Sigmoid colon (tissue), 7 donors: ENCODE measurements around the gene HDGFL2. TPM values are rescaled to one million over a fixed set of nuclear protein-coding genes. Genes with fewer than 3 reads are reported as not detected.

Experiments used
- DNase-seq: peaks from one replicate; pipeline ENCODE4 v3.0.0-alpha.2; 2019
- H3K27ac ChIP-seq, 4 donors: fragments of 200-600 bp; sonication (generic); one replicate each; pipeline ENCODE4 v1.5.1; 2016 to 2019; ENCODE audit warnings: mild to moderate bottlenecking in 1 of 4
- H3K27me3 ChIP-seq, 3 donors: fragments of 200-600 bp; sonication (generic); one replicate each; pipeline ENCODE4 v1.5.1; 2019; ENCODE audit warnings: mild to moderate bottlenecking in 1 of 3
- H3K36me3 ChIP-seq, 4 donors: fragments of 200-600 bp; sonication (generic); one replicate each; pipeline ENCODE4 v1.5.1; 2016 to 2019
- H3K4me1 ChIP-seq, 4 donors: fragments of 200-600 bp; sonication (generic); one replicate each; pipeline ENCODE4 v1.5.1; 2017 to 2019
- H3K4me3 ChIP-seq, 4 donors: fragments of 200-600 bp; sonication (generic); one replicate each; pipeline ENCODE4 v1.5.1; 2017 to 2019; ENCODE audit warnings: mild to moderate bottlenecking in 2 of 4, moderate library complexity in 1 of 4
- H3K9me3 ChIP-seq, 4 donors: fragments of 200-600 bp in 3 of 4; sonication (generic) in 3 of 4; one replicate each; pipeline versions ENCODE4 v1.5.1 to v1.6.1; 2013 to 2019
- CTCF ChIP-seq, 4 experiments: fragments of 450-650 bp in 3 of 4; fragments of 200-600 bp in 1 of 4; IDR thresholded peaks; one replicate each; pipeline ENCODE4 v1.5.1; 2016 to 2019; ENCODE audit warnings: antibody characterized with exemption in 4 of 4, mild to moderate bottlenecking in 3 of 4, moderate library complexity in 2 of 4
- EP300 ChIP-seq, 4 donors: sonication (generic); formaldehyde crosslinking; IDR thresholded peaks; one replicate each; pipeline ENCODE4 v1.6.1; 2017; ENCODE audit warnings: antibody characterized with exemption in 4 of 4
- POLR2A ChIP-seq, 2 donors: fragments of 450-650 bp; IDR thresholded peaks; one replicate each; pipeline ENCODE4 v1.6.1; 2016; ENCODE audit warnings: antibody characterized with exemption in 2 of 2, mild to moderate bottlenecking in 2 of 2, moderate library complexity in 2 of 2
- POLR2AphosphoS5 ChIP-seq, 4 donors: sonication (generic); formaldehyde crosslinking; IDR thresholded peaks; one replicate each; pipeline ENCODE4 v1.6.1; 2017; ENCODE audit warnings: antibody characterized with exemption in 4 of 4
- WGBS, 2 donors: extraction: QIAGEN DNeasy Blood & Tissue Kit; methylation state at CpG; one replicate each; pipeline ENCODE4 v1.1.7; 2013; 5-methylcytosine and 5-hydroxymethylcytosine counted together
- intact Hi-C: fragments of 100-400 bp; cut with DNase I; formaldehyde crosslinking; loops from one replicate; pipeline ENCODE4 v1.15.1; 2023
- polyA plus RNA-seq, 3 donors: library from polyadenylated mRNA; stranded (reverse); fragments of 200-250 nt; gene quantifications; one replicate each; pipeline ENCODE4 v1.2.3, GENCODE V29; 2013
- total RNA-seq, 4 donors: library from RNA; depleted of rRNA; stranded (reverse); fragments of >200 nt; gene quantifications; one replicate each; pipeline ENCODE4 v1.1.0, GENCODE V29; 2016
- donor health status: healthy with polysubstance abuse.
- donor health status: Bipolar disorder and iron deficiency.
- donor health status: healthy.

HDGFL2 gene
- 10 to 100 TPM; 31.0 to 45.5 (median 40.4) TPM for total RNA-seq
- 10 to 100 TPM; 19.8 to 78.2 (median 22.2) TPM for polyA plus RNA-seq

GRCh38 chr19:4472174-4472974, at the start of gene HDGFL2:
Gene HDGFL2, plus strand, starts transcription at chr19:4472297. Its CDS starts 54 bp downstream, at chr19:4472351.
- WGBS, 2 donors: 1% methylated on average over 71 of the region's 71 CpGs
- H3K9me3 ChIP-seq: no peaks in the 10 kb centered on the region
- H3K4me3 ChIP-seq: peak within 1 kb of the TSS; percentile 88 to 100 (median 96)
- H3K36me3 ChIP-seq: peaks cover 6 to 24% (median 12%) of the 10 kb centered on the region in 4 donors
- no peak for DNase-seq
- H3K4me1 ChIP-seq: peaks cover 0 to 33% (median 27%) of the 10 kb centered on the region in 4 donors
- no peaks in the 10 kb centered on the region for H3K27me3 ChIP-seq
- peak within 1 kb of the TSS; percentile 86 to 95 (median 88) for H3K27ac ChIP-seq
- TF ChIP-seq CTCF (IDR thresholded peaks at IDR 0.05) (no peak), POLR2AphosphoS5 (IDR thresholded peaks at IDR 0.05) (peak in 2 of 4 donors; percentile 12 to 47)
- intact Hi-C loops: loop anchor here (5.0 kb wide), 1 partner anchor 505 kb away; no protein-coding TSS in a partner anchor

DNA sequence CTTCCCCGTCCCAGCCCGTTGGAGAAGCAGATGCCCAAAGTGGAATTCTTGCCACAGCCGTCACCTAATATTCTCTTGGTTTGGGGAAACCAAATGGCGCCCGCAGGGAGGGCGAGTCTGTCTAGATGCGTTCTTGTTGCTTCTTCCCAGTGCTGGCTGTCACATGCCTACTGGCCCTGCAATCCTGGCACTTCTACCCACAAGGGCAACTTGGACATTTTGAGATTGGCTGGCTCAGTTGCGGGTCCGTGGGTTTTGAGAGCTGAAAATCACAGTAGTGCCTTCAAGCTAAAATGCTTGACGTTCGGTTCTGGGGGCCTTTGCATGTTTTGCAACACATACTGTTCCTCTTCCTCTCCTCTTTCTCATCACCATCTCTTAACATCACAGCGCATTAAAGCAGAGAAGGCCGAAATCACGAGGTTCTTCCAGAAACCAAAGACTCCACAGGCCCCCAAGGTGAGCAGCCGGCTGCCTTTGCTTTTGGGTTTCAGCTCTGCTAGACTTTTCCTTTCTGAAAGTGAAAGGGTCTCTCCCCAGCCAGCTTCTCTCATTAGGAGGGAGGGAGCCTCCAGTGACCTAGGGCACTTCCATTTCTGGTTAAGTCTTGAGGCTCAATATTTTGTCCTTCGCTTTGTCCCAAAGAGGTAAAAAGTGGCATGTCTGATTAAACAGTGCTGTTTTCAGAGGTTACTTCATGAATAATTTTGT, 48.5 kb upstream of the HDGFL2 start:
- Histone ChIP-seq H3K27me3 (no peaks in the 10 kb centered on the region), H3K36me3 (peaks cover 0 to 11% (median 0%) of the 10 kb centered on the region in 4 donors), H3K9me3 (no peaks in the 10 kb centered on the region), H3K27ac (no peak overlapping the region), H3K4me1 (no peaks in the 10 kb centered on the region), H3K4me3 (no peak overlapping the region)
- no peak for TF ChIP-seq POLR2A (IDR thresholded peaks at IDR 0.05)
- no peak for TF ChIP-seq CTCF (IDR thresholded peaks at IDR 0.05)
- no peak for TF ChIP-seq EP300 (IDR thresholded peaks at IDR 0.05)
- TF ChIP-seq POLR2AphosphoS5 (IDR thresholded peaks at IDR 0.05): no peak
- WGBS, 2 donors: 87 to 93% methylated on average over 16 of the region's 16 CpGs
- intact Hi-C loops: no loop called here
- no peak for DNase-seq

- Histone ChIP-seq H3K27me3 (no peaks in the 10 kb centered on the region), H3K27ac (no peak overlapping the region), H3K4me1 (no peaks in the 10 kb centered on the region), H3K9me3 (no peaks in the 10 kb centered on the region), H3K4me3 (no peak overlapping the region), H3K36me3 (peaks cover 0 to 18% (median 2%) of the 10 kb centered on the region in 4 donors)
- intact Hi-C loops: no loop called here
- DNase-seq: no peak
- 98% methylated on average over 6 of the region's 6 CpGs for WGBS, 2 donors
- no peak for TF ChIP-seq POLR2A (IDR thresholded peaks at IDR 0.05)
- TF ChIP-seq EP300 (IDR thresholded peaks at IDR 0.05): no peak
- no peak for TF ChIP-seq POLR2AphosphoS5 (IDR thresholded peaks at IDR 0.05)
- no peak for TF ChIP-seq CTCF (IDR thresholded peaks at IDR 0.05)
Observed at GRCh38 chr19:4425537-4425936, 46.6 kb upstream of the HDGFL2 start.

GRCh38 chr19:4428326-4428975, 43.6 kb upstream of the HDGFL2 start:
- Histone ChIP-seq H3K4me1 (no peaks in the 10 kb centered on the region), H3K36me3 (peaks cover 0 to 20% (median 2%) of the 10 kb centered on the region in 4 donors)

More at GRCh38 chr19:4428326-4428975, 43.6 kb upstream of the HDGFL2 start:
- Histone ChIP-seq H3K27ac (no peak overlapping the region), H3K9me3 (no peaks in the 10 kb centered on the region), H3K4me3 (no peak overlapping the region), H3K27me3 (no peaks in the 10 kb centered on the region)
- no peak for DNase-seq
- 95 to 96% methylated on average over 20 of the region's 20 CpGs for WGBS, 2 donors
- intact Hi-C loops: no loop called here
- TF ChIP-seq POLR2AphosphoS5 (IDR thresholded peaks at IDR 0.05) (no peak), EP300 (IDR thresholded peaks at IDR 0.05) (no peak), CTCF (IDR thresholded peaks at IDR 0.05) (no peak), POLR2A (IDR thresholded peaks at IDR 0.05) (no peak)
